K562 (cell line): ENCODE results near the gene ECD. TPM values are rescaled to one million over a fixed set of nuclear protein-coding genes. Genes with fewer than 3 reads are reported as not detected.

ENCODE experiments used
- ADNP ChIP-seq: fragments of 200-800 bp; sonication (Bioruptor generic); IDR thresholded peaks from 2 replicates; pipeline ENCODE4 v1.6.1; 2016; ENCODE audit warnings: missing genetic modification characterization, missing compliant biosample characterization
- ATF7 ChIP-seq: fragments of 450-650 bp; IDR thresholded peaks from 2 replicates; pipeline ENCODE4 v1.7.1; 2014; ENCODE audit warnings: mild to moderate bottlenecking, moderate library complexity
- CHD4 ChIP-seq: fragments of 200-600 bp; sonication (generic); IDR thresholded peaks from 3 replicates; pipeline ENCODE4 v1.6.1; 2012; ENCODE audit warnings: low read depth, mild to moderate bottlenecking, mixed read lengths, low read length, inconsistent platforms; ENCODE audit not compliant: insufficient read depth, insufficient replicate concordance, poor library complexity, severe bottlenecking
- FOXJ2 ChIP-seq: fragments of 200-800 bp; sonication (Bioruptor generic); IDR thresholded peaks from 2 replicates; pipeline ENCODE4 v1.6.1; 2016; ENCODE audit warnings: missing genetic modification characterization, missing compliant biosample characterization
- GATAD2A ChIP-seq: fragments of 450-650 bp; IDR thresholded peaks from 2 replicates; pipeline ENCODE4 v1.6.1; 2017
- MCM5 ChIP-seq: fragments of 450-650 bp; IDR thresholded peaks from 2 replicates; pipeline ENCODE4 v1.6.1; 2016; ENCODE audit warnings: low read depth
- MTF1 ChIP-seq: fragments of 250-450 bp; sonication (Bioruptor Pico); IDR thresholded peaks from 2 replicates; pipeline ENCODE4 v1.9.0; 2021; ENCODE audit warnings: moderate library complexity, mild to moderate bottlenecking, inconsistent platforms, borderline replicate concordance
- PCBP1 ChIP-seq: fragments of 200-400 bp; formaldehyde crosslinking; IDR thresholded peaks from 2 replicates; pipeline ENCODE4 v1.6.1; 2018; ENCODE audit warnings: mild to moderate bottlenecking, low read depth, low read length; ENCODE audit not compliant: poor library complexity, severe bottlenecking
- SIN3A ChIP-seq, 2 experiments: fragments of 150-350 bp in 1 of 2; IDR thresholded peaks; 2 replicates each; pipeline ENCODE4 v1.6.1; 2011 to 2016; ENCODE audit warnings: borderline replicate concordance in 2 of 2, low read depth in 2 of 2, low read length in 2 of 2, mild to moderate bottlenecking in 2 of 2, moderate library complexity in 2 of 2; ENCODE audit not compliant: control insufficient read depth in 1 of 2
- TEAD4 ChIP-seq, 2 experiments: sonication (generic) in 1 of 2; formaldehyde crosslinking in 1 of 2; IDR thresholded peaks; 2 replicates each; pipeline versions ENCODE4 v1.6.1 to v1.8.0; 2012 to 2022; ENCODE audit warnings: borderline replicate concordance in 1 of 2, inconsistent platforms in 1 of 2, low read length in 1 of 2, mild to moderate bottlenecking in 1 of 2, missing genetic modification reagents in 1 of 2
- ZNF589 ChIP-seq: fragments of 200-800 bp; sonication (Bioruptor generic); IDR thresholded peaks from 2 replicates; pipeline ENCODE4 v1.6.1; 2016; ENCODE audit warnings: low read depth, missing genetic modification characterization, missing compliant biosample characterization
- polyA plus RNA-seq, 8 experiments: library from polyadenylated mRNA; depleted of rRNA in 4 of 8; stranded (reverse) in 5 of 8; unstranded in 3 of 8; fragments of >200 nt; fragmentation: Nextera tagmentation in 2 of 8; fragmentation: Illumina TruSeq in 1 of 8; extraction: Ambion mirVana in 2 of 8; extraction: Trizol in 1 of 8; gene quantifications; 2 replicates each; pipeline versions ENCODE4 v1.2.1 to v1.2.3, GENCODE V29; 2011 to 2014; ENCODE audit warnings: inconsistent platforms in 1 of 8, missing spikeins in 1 of 8
- total RNA-seq, 7 experiments: library from RNA; depleted of rRNA in 6 of 7; stranded (reverse); fragments of >200 nt in 6 of 7; fragmentation: Illumina TruSeq in 2 of 7; extraction: Trizol in 2 of 7; gene quantifications; 2 replicates each; pipeline versions ENCODE4 v1.2.1 to v1.2.3, GENCODE V29; 2011 to 2021; ENCODE audit warnings: low replicate concordance in 1 of 7
- TF ChIP-seq, protein P1 (sequence below), 2 experiments: fragments of 250-450 bp in 1 of 2; fragments of 450-650 bp in 1 of 2; sonication (Bioruptor Pico) in 1 of 2; IDR thresholded peaks; 2 replicates each; pipeline versions ENCODE4 v1.6.1 to v1.8.0; 2016 to 2021; ENCODE audit warnings: mild to moderate bottlenecking in 2 of 2, moderate library complexity in 2 of 2, missing compliant biosample characterization in 1 of 2, missing genetic modification characterization in 1 of 2
- TF ChIP-seq, protein P2 (sequence below): fragments of 250-450 bp; sonication (Bioruptor Pico); IDR thresholded peaks from 2 replicates; pipeline ENCODE4 v1.9.0; 2021; ENCODE audit warnings: mild to moderate bottlenecking
- TF ChIP-seq, protein P3 (sequence below), 2 experiments: fragments of 450-650 bp in 1 of 2; sonication (generic) in 1 of 2; formaldehyde crosslinking in 1 of 2; IDR thresholded peaks; 2 replicates each; pipeline versions ENCODE4 v1.7.1 to v1.9.0; 2016 to 2022; ENCODE audit warnings: inconsistent platforms in 1 of 2, mild to moderate bottlenecking in 1 of 2, missing genetic modification reagents in 1 of 2

ECD gene
- total and polyA plus RNA-seq, 9 of the 15 experiments (the other 6 are each of a cell fraction or from before 2014, with no cell fraction given): 33.5 to 79.9 (median 53.2) TPM

DNA sequence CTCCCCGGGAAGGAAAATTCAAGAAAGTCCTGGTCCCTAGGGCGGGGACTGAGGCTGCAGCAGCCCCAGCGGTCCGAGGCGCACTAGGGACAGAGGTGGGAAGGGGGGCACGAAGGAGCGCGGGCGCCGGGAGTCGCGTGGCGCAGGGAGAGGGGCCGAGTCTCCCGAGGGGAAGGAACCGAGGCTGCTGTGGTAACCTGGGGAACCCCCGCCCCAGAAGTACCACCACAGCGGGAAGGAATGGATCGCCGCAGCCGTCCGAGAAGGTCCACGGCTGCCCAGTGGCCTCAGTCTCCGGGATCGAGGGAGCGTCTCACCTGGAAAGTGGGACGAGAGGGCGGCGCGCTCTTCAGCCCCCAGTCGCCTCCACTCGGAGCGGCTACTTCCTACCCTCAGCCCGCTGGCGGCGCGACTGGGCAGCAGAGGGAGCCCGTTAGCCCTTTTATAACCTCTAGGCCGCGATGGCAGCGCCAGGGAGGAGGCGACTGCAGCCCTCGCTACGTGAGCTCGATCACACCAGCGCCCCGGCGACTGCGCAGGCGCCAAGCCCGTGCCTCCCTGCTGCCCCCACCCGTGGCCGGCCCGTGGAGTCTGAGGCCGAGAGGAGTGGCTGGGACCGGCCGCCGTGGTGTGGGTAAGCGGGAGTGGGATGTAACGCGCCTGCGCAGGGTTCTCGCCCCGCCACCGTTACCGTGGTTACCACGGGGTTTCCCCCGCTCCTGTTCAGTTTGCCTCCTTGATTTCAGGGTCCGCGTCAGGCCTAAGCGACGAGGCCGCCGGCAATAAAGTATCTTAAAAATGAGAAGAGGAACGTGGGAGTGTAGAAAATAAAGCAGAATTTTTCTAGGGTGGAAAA, 71.1 kb downstream of the ECD start, which contains the start of gene P4HA1 (continued):
- TF ChIP-seq, protein P1, sequence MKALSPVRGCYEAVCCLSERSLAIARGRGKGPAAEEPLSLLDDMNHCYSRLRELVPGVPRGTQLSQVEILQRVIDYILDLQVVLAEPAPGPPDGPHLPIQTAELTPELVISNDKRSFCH (CRISPR knock-in tag; IDR thresholded peaks at IDR 0.05): no peak
- TF ChIP-seq, protein P1 (tag; IDR thresholded peaks at IDR 0.05): peak; percentile 45; the same call in 1 of the 2 replicates
- TF ChIP-seq MCM5: no peak
- no peak for TF ChIP-seq MTF1 (CRISPR knock-in tag)
- peak; percentile 39; the same call in 1 of the 2 replicates for TF ChIP-seq TEAD4 (IDR thresholded peaks at IDR 0.05; ENCODE audit: low read length)
- no peak for TF ChIP-seq TEAD4 (CRISPR knock-in tag; IDR thresholded peaks at IDR 0.05; ENCODE audit: borderline replicate concordance)
- peak; percentile 47; the same call in 1 of the 2 replicates for TF ChIP-seq FOXJ2
- no peak for TF ChIP-seq ADNP
- TF ChIP-seq, protein P2, sequence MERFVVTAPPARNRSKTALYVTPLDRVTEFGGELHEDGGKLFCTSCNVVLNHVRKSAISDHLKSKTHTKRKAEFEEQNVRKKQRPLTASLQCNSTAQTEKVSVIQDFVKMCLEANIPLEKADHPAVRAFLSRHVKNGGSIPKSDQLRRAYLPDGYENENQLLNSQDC (CRISPR knock-in tag): peak; percentile 74; the same call in 1 of the 2 replicates
- TF ChIP-seq CHD4: no peak
- peak; percentile 98 for TF ChIP-seq GATAD2A
- 0 out of 2 replicates have a peak, but pooled peaks have one; percentile 28 for TF ChIP-seq ZNF589 (CRISPR knock-in tag)
- peak; percentile 84 for TF ChIP-seq ATF7
- TF ChIP-seq, protein P3, sequence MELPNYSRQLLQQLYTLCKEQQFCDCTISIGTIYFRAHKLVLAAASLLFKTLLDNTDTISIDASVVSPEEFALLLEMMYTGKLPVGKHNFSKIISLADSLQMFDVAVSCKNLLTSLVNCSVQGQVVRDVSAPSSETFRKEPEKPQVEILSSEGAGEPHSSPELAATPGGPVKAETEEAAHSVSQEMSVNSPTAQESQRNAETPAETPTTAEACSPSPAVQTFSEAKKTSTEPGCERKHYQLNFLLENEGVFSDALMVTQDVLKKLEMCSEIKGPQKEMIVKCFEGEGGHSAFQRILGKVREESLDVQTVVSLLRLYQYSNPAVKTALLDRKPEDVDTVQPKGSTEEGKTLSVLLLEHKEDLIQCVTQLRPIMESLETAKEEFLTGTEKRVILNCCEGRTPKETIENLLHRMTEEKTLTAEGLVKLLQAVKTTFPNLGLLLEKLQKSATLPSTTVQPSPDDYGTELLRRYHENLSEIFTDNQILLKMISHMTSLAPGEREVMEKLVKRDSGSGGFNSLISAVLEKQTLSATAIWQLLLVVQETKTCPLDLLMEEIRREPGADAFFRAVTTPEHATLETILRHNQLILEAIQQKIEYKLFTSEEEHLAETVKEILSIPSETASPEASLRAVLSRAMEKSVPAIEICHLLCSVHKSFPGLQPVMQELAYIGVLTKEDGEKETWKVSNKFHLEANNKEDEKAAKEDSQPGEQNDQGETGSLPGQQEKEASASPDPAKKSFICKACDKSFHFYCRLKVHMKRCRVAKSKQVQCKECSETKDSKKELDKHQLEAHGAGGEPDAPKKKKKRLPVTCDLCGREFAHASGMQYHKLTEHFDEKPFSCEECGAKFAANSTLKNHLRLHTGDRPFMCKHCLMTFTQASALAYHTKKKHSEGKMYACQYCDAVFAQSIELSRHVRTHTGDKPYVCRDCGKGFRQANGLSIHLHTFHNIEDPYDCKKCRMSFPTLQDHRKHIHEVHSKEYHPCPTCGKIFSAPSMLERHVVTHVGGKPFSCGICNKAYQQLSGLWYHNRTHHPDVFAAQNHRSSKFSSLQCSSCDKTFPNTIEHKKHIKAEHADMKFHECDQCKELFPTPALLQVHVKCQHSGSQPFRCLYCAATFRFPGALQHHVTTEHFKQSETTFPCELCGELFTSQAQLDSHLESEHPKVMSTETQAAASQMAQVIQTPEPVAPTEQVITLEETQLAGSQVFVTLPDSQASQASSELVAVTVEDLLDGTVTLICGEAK (IDR thresholded peaks at IDR 0.05): peak; percentile 22; the same call in 1 of the 2 replicates
- TF ChIP-seq, protein P3 (CRISPR knock-in tag; IDR thresholded peaks at IDR 0.05): no peak
- TF ChIP-seq PCBP1: peak; percentile 92
- TF ChIP-seq SIN3A (IDR thresholded peaks at IDR 0.05; ENCODE audit: borderline replicate concordance in 2 of 2, control insufficient read depth in 1 of 2, low read depth in 2 of 2, low read length in 2 of 2): peak; percentile 30 to 86; a peak in 2 of 4 replicates
